ENCODE data around the gene THSD7B.
"Not testable (repeated sequence)": the region's sequence is repeated elsewhere in the genome, so short reads cannot be mapped to it uniquely, and the experiment has no call there.

THSD7B gene

DNA sequence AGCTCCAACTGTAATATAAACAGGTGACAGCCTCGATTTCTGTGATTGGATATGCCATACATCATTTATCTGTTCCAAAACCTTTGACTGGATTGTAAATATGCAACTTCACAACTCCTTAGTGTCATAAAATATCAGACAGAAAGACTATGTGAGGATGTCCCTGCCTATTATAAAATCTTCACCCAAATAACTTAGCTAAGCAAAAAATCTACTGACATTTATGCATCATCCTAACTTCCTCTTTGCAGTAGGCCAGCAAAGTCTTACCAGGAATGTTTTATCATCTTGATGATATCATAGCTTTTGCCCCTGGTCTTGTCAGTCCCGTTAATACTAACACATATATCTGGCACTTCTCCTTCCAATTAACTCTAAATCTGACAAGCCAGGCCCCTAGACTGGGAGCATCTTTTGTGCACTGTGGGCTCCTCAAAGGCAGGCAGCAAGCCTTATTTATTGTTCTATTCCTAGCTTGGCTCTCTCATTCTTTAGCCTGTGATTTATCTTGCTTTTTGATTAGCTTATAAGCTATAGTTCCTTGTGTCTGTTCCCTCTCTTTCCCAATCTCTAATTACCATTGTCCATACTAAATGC lies 842.5 kb downstream of the THSD7B start:
- DNase-seq, result no peak

DNA sequence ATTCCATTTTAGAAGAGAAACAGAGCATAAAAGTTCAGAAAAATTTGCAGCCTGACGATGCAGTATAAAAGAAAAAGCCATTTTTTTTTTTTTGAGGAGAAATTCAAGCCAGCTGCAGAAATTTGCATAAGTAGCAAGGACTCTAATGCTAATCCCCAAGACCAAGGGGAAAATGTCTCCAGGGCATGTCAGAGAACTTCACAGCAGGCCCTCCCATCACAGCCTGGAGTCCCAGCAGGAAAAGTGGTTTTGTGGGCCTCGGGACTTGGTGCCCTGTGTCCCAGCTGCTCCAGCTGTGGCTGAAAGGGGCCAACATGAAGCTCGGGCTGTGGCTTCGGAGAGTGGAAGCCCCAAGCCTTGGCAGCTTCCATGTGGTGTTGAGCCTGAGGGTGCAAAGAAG lies 873.6 kb downstream of the THSD7B start:
- DNase-seq, result no peak

DNA sequence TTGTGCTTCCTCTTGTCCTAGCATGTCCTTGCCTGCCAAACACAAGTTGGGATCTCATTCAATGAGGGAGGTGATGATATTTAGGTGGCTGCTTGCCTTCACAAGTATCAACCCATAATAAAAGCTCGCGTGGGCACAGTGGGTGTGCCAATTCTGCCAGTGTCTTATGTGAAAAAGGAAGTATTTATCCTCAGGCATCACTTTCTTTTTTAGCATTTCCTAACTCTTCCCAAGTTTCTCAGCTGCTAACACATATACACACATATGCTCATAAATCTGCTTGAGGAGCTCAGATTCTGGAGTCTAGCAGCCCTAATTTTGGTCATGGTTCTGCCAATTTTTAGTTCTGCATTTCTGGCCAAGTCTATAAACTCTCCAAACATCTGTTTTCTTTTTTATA lies 879.4 kb downstream of the THSD7B start:
- no peak for DNase-seq

GRCh38 chr2:137654046-137654445 lies 888.7 kb downstream of the THSD7B start:
- no peak for DNase-seq

- DNase-seq, result no peak
These were observed 890.5 kb downstream of the THSD7B start for GRCh38 chr2:137655814-137656213.

DNA sequence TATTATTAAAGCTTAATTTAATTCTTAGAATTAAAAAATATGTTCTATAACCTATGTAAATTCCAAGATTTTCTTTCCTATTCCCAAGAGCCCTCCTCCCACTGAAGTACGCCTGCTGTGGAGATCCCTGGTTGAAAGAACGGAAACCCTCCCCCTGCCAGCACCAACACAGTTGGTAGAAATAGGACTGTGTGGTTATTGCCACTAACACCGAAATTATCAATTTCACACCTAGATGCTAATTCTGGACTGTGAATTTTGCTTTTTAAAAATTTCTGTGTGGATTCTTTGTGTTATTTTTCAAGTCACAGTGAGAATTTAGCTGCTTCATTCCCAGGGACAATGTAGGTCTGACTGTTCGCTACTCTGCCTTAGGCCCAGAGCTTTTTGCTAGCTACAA lies 893.1 kb downstream of the THSD7B start:
- DNase-seq, result no peak

- DNase-seq, result no peak
These were observed 894.3 kb downstream of the THSD7B start for GRCh38 chr2:137659616-137660015.

- DNase-seq, result no peak
These were observed 904.8 kb downstream of the THSD7B start for GRCh38 chr2:137670111-137670510.

- no peak for DNase-seq
These were observed 907.7 kb downstream of the THSD7B start for GRCh38 chr2:137672989-137673552.

DNA sequence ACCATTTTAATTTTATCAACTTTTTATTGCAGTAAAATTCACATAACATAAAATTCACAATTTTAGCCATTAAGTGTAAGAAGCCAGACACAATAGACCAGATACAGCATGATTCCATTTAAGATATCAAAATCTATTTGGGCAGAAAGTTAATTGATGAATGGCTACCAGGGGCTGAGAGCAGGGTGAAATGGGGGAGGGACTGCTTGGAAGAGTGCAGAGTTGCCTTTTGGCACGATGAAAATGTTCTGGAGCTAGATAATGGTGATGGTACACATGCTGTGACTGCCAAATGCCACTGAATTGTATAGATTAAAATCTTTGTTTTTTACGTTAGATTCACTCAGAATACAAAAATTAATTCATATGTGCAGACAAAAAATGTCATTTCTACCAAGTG lies 909.6 kb downstream of the THSD7B start:
- DNase-seq, result no peak

- no peak for DNase-seq
These were observed 910.4 kb downstream of the THSD7B start for GRCh38 chr2:137675584-137676327.

DNA sequence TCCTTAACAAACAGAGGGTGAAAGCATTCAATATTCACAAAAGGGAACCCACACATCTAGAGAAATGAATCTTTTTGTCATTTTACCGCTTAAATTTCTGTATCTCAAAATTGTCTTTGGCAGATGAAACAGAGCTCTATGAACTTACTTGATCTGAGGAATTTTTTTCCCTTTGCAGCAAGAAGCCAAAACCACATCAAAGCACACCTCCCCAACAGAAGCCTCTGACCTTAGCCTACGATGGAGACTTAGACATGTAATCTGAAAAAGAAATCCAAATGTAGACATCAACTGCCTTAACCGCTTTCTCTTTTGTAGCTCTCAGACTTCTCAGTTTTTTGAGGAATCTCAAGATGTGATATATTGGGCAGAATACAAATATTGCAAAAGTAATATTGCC lies 911.0 kb downstream of the THSD7B start:
- DNase-seq, result no peak

- no peak for DNase-seq
These were observed 912.1 kb downstream of the THSD7B start for GRCh38 chr2:137677466-137677865.

DNA sequence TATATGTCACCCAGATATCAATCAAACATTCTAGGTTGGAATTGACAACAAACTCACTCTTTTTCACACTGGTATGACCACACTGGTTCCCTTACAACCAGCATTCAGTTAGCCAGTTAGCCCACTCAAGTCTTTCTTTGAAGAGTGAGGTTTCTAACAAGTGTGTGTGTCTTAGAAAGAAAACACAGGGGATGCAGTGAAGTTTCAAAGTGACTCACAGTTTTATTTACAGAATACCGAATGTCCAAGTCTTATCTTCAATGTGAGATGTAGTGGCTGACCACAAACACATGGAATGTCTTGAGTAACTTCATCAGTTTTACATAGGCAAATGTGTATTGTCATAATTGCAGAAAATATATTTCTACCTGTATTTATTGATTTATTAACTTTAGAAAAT lies 924.2 kb downstream of the THSD7B start:
- DNase-seq, result no peak

DNA sequence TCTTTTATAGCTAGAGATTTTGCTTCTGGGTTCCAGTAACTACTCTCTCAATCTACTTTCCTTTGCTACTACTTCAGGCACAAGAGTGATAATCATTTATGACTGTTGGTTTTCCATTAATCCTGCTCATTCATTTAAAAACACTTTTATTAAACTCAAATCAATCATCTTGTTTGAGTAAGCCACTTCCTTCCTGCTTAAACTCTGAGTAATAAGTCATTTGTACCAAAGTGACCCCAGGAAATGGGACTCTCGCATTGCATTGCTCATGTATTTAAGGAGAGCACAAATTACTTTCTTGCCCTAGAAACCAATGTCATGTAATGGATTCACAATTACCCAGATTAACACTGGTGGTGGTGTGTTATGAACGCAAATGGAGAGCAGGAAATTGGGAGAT lies 928.2 kb downstream of the THSD7B start:
- DNase-seq, result no peak

GRCh38 chr2:137696916-137697315 lies 931.6 kb downstream of the THSD7B start:
- no peak for DNase-seq

- DNase-seq, result not testable (repeated sequence)
These were observed 934.9 kb downstream of the THSD7B start for GRCh38 chr2:137700250-137700649.

DNA sequence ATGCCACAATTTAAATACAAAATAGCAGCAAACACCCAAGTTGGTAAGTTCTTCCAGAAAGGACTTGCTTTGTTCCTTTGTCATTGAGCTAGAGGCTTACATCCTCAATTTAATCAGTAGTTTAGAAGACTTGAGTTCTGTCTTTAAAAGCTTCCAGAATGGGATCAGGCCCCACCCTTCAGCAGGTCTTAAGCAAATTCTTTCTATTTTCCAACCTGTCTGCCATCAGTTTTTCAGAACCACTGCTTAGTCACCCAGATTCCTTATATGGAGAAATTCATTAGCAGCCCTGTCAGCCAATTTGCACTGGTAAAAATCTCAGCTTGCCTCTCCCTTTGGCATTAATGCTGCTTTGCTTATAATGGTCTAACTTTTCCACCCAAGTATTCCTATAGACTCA lies 935.3 kb downstream of the THSD7B start:
- DNase-seq, result no peak

DNA sequence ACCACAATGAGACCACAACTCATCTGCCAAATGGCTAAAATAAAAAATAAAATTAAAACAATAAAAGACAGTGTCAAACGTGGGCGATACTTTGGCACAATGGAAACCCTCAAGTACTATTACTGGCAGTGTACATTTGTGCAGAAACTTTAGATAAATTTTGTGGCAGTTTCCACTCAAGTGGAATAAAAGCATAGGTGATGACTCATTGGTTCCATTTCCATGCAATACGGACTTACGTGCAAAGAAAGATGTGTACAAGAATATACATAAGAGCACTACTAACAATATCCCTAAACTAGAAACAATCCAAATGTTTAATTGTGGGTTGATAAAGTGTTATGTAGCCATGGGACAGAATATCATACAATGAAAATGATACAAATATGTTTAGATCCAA lies 940.0 kb downstream of the THSD7B start:
- DNase-seq, result no peak

GRCh38 chr2:137706786-137707613 lies 941.7 kb downstream of the THSD7B start:
- no peak for DNase-seq

GRCh38 chr2:137708311-137708710 lies 943.0 kb downstream of the THSD7B start:
- no peak for DNase-seq

DNA sequence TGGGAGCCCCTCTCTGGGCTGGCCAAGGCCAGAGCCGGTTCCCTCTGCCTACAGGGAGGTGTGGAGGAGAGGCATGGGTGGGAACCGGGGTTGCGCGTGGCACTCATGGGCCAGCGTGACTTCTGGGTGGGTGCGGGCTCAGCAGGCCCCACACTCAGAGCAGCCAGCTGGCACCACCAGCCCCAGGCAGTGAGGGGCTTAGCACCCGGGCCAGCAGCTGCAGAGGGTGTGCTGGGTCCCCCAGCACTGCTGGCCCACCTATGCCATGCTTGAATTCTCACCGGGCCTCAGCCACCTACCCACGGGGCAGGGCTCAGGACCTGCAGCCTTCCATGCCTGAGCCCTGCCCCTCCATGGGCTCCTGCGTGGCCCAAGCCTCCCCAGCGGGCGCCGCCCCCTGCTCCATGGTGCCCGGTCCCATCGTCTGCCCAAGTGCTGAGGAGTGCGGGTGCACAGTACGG lies 950.4 kb downstream of the THSD7B start:
- no peak for DNase-seq

DNA sequence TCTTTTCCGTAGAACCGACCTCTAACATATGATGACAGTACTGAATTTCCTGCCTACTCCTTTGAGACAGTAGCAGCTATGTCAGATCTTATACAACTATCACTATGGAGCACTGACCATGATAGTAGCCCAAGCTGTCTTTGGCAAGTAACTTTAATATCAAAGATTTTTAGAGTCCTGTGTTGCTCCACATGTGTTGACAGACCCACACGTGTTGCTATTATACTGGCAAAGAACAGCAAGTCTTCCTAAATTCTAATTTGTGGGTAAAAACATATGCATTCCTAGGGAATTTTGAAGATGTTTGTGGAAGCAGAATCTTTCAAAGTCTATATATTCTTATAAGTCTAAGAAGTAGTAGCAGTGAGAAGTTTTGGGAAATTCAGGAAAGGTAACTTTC lies 953.4 kb downstream of the THSD7B start:
- no peak for DNase-seq

DNA sequence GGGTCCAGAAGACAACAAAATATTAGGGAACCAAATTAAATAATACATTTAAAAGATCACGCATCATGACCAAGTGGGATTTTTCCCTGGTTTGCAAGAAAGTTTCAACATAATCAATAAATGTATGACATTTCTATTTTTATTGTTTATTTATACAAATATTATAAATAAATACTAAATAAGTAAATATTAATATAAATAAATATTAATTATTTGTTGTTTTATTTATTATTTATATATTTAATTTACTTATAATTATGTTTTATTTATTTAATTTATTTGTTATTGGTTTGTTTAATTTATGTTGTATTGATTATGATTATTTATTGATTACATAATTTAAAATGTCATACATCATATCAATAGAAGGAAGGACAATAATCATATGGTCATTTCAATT lies 956.4 kb downstream of the THSD7B start:
- no peak for DNase-seq
